Measurements from ENCODE around the gene ELMO1. TPM values are rescaled to one million over a fixed set of nuclear protein-coding genes. Genes with fewer than 3 reads are reported as not detected.

ELMO1 gene
- total and polyA plus RNA-seq, 2 experiments from 2014 or later = 6.5 to 24.9 TPM

DNA sequence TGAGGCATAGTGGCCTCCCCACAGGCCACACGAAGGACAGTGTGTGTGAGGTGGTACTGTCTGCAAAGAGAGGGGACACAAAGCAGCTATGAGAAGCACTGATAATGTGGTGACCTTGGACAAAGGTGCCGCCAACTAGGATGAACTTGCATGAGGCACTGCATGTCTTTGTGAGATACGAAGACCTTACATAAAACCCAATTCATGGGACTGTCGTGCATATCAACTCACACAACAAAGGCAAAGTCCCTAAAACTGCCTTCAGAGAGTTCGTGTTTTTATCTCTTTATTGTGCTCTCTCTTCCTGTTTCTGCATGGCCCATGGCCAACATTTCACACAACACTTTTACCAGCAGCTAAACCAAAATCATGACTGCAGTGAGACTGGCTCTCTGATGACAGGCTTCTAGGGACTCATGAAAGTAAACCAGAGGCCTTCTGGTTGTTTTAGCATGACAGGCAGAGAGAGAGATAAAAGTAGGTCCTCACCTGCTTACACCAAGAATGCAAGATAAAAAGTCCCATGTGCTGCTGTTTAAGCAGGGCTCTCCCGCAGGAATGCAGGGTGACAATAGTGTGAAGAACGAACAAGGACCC lies 347.8 kb downstream of the ELMO1 start:
- H3K9me2 ChIP-seq (ENCODE audit: insufficient read depth) = peaks cover 12% of the 10 kb centered on the region; the same call in 1 of the 2 replicates
- no peak for DNase-seq (ENCODE audit: low spot score)
- no peaks in the 10 kb centered on the region for H3F3A ChIP-seq (replicated peaks; ENCODE audit: low read depth)
- Mint-ChIP-seq H3K4me3 (no peak overlapping the region), H3K4me1 (peaks cover 23% of the 10 kb centered on the region), H3K9me3 (no peaks in the 10 kb centered on the region), H3K36me3 (ENCODE audit: low read depth) (no peaks in the 10 kb centered on the region), H3K27me3 (ENCODE audit: insufficient read depth, low read depth, poor library complexity) (peaks cover 2% of the 10 kb centered on the region), H3K27ac (peak overlapping the region; percentile 66; the same call in 1 of the 2 replicates)
- H3K4me3 ChIP-seq = no peak overlapping the region
- H2AFZ ChIP-seq = no peak overlapping the region
- no peak for TF ChIP-seq POLR2AphosphoS5 (IDR thresholded peaks at IDR 0.05; ENCODE audit: low read depth)
- TF ChIP-seq, protein P1, sequence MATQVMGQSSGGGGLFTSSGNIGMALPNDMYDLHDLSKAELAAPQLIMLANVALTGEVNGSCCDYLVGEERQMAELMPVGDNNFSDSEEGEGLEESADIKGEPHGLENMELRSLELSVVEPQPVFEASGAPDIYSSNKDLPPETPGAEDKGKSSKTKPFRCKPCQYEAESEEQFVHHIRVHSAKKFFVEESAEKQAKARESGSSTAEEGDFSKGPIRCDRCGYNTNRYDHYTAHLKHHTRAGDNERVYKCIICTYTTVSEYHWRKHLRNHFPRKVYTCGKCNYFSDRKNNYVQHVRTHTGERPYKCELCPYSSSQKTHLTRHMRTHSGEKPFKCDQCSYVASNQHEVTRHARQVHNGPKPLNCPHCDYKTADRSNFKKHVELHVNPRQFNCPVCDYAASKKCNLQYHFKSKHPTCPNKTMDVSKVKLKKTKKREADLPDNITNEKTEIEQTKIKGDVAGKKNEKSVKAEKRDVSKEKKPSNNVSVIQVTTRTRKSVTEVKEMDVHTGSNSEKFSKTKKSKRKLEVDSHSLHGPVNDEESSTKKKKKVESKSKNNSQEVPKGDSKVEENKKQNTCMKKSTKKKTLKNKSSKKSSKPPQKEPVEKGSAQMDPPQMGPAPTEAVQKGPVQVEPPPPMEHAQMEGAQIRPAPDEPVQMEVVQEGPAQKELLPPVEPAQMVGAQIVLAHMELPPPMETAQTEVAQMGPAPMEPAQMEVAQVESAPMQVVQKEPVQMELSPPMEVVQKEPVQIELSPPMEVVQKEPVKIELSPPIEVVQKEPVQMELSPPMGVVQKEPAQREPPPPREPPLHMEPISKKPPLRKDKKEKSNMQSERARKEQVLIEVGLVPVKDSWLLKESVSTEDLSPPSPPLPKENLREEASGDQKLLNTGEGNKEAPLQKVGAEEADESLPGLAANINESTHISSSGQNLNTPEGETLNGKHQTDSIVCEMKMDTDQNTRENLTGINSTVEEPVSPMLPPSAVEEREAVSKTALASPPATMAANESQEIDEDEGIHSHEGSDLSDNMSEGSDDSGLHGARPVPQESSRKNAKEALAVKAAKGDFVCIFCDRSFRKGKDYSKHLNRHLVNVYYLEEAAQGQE (IDR thresholded peaks at IDR 0.05; ENCODE audit: unreplicated experiment) = no peak
- TF ChIP-seq CREB1 (CRISPR knock-in tag; IDR thresholded peaks at IDR 0.05; ENCODE audit: low read depth) = no peak
- no peak for TF ChIP-seq JUNB (IDR thresholded peaks at IDR 0.05; ENCODE audit: unreplicated experiment)
- TF ChIP-seq EZH2phosphoT487 (IDR thresholded peaks at IDR 0.05; ENCODE audit: unreplicated experiment) = no peak
- no peak for TF ChIP-seq STAT1 (IDR thresholded peaks at IDR 0.05; ENCODE audit: unreplicated experiment)
- TF ChIP-seq ZNF114 (CRISPR knock-in tag; IDR thresholded peaks at IDR 0.05) = no peak
- TF ChIP-seq, protein P2, sequence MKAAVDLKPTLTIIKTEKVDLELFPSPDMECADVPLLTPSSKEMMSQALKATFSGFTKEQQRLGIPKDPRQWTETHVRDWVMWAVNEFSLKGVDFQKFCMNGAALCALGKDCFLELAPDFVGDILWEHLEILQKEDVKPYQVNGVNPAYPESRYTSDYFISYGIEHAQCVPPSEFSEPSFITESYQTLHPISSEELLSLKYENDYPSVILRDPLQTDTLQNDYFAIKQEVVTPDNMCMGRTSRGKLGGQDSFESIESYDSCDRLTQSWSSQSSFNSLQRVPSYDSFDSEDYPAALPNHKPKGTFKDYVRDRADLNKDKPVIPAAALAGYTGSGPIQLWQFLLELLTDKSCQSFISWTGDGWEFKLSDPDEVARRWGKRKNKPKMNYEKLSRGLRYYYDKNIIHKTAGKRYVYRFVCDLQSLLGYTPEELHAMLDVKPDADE (IDR thresholded peaks at IDR 0.05) = no peak
- TF ChIP-seq NANOG (IDR thresholded peaks at IDR 0.05; ENCODE audit: borderline replicate concordance) = no peak
- TF ChIP-seq, protein P3, sequence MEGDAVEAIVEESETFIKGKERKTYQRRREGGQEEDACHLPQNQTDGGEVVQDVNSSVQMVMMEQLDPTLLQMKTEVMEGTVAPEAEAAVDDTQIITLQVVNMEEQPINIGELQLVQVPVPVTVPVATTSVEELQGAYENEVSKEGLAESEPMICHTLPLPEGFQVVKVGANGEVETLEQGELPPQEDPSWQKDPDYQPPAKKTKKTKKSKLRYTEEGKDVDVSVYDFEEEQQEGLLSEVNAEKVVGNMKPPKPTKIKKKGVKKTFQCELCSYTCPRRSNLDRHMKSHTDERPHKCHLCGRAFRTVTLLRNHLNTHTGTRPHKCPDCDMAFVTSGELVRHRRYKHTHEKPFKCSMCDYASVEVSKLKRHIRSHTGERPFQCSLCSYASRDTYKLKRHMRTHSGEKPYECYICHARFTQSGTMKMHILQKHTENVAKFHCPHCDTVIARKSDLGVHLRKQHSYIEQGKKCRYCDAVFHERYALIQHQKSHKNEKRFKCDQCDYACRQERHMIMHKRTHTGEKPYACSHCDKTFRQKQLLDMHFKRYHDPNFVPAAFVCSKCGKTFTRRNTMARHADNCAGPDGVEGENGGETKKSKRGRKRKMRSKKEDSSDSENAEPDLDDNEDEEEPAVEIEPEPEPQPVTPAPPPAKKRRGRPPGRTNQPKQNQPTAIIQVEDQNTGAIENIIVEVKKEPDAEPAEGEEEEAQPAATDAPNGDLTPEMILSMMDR (conservative IDR thresholded peaks at IDR 0.05; ENCODE audit: low read depth in 2 of 2) = no peak
- TF ChIP-seq, protein P4, sequence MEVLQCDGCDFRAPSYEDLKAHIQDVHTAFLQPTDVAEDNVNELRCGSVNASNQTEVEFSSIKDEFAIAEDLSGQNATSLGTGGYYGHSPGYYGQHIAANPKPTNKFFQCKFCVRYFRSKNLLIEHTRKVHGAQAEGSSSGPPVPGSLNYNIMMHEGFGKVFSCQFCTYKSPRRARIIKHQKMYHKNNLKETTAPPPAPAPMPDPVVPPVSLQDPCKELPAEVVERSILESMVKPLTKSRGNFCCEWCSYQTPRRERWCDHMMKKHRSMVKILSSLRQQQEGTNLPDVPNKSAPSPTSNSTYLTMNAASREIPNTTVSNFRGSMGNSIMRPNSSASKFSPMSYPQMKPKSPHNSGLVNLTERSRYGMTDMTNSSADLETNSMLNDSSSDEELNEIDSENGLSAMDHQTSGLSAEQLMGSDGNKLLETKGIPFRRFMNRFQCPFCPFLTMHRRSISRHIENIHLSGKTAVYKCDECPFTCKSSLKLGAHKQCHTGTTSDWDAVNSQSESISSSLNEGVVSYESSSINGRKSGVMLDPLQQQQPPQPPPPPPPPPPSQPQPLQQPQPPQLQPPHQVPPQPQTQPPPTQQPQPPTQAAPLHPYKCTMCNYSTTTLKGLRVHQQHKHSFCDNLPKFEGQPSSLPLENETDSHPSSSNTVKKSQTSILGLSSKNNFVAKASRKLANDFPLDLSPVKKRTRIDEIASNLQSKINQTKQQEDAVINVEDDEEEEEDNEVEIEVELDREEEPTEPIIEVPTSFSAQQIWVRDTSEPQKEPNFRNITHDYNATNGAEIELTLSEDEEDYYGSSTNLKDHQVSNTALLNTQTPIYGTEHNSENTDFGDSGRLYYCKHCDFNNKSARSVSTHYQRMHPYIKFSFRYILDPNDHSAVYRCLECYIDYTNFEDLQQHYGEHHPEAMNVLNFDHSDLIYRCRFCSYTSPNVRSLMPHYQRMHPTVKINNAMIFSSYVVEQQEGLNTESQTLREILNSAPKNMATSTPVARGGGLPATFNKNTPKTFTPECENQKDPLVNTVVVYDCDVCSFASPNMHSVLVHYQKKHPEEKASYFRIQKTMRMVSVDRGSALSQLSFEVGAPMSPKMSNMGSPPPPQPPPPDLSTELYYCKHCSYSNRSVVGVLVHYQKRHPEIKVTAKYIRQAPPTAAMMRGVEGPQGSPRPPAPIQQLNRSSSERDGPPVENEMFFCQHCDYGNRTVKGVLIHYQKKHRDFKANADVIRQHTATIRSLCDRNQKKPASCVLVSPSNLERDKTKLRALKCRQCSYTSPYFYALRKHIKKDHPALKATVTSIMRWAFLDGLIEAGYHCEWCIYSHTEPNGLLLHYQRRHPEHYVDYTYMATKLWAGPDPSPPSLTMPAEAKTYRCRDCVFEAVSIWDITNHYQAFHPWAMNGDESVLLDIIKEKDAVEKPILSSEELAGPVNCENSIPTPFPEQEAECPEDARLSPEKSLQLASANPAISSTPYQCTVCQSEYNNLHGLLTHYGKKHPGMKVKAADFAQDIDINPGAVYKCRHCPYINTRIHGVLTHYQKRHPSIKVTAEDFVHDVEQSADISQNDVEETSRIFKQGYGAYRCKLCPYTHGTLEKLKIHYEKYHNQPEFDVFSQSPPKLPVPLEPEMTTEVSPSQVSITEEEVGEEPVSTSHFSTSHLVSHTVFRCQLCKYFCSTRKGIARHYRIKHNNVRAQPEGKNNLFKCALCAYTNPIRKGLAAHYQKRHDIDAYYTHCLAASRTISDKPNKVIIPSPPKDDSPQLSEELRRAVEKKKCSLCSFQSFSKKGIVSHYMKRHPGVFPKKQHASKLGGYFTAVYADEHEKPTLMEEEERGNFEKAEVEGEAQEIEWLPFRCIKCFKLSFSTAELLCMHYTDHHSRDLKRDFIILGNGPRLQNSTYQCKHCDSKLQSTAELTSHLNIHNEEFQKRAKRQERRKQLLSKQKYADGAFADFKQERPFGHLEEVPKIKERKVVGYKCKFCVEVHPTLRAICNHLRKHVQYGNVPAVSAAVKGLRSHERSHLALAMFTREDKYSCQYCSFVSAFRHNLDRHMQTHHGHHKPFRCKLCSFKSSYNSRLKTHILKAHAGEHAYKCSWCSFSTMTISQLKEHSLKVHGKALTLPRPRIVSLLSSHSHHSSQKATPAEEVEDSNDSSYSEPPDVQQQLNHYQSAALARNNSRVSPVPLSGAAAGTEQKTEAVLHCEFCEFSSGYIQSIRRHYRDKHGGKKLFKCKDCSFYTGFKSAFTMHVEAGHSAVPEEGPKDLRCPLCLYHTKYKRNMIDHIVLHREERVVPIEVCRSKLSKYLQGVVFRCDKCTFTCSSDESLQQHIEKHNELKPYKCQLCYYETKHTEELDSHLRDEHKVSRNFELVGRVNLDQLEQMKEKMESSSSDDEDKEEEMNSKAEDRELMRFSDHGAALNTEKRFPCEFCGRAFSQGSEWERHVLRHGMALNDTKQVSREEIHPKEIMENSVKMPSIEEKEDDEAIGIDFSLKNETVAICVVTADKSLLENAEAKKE (CRISPR knock-in tag; IDR thresholded peaks at IDR 0.05) = no peak
- TF ChIP-seq ZNF331 (CRISPR knock-in tag; IDR thresholded peaks at IDR 0.05; ENCODE audit: low read depth) = no peak
- no peak for TF ChIP-seq EZH2 (IDR thresholded peaks at IDR 0.05; ENCODE audit: low read depth, unreplicated experiment)
- peaks cover 9% of the 10 kb centered on the region for H3K4me1 ChIP-seq (ENCODE audit: insufficient read depth)
- no peaks in the 10 kb centered on the region for H3K27me3 ChIP-seq (ENCODE audit: insufficient read depth)
- no peak overlapping the region for H3K27ac ChIP-seq (ENCODE audit: low read depth)
- H3K79me2 ChIP-seq (replicated peaks; ENCODE audit: insufficient read depth) = no peaks in the 10 kb centered on the region
- no peaks in the 10 kb centered on the region for H4K20me1 ChIP-seq (replicated peaks; ENCODE audit: insufficient read depth)
- H3K36me3 ChIP-seq (ENCODE audit: insufficient read depth) = no peaks in the 10 kb centered on the region
- no peak for ATAC-seq
- H3K4me2 ChIP-seq = no peak overlapping the region

Data from GM23338 (cell line).